GM18508 (cell line): ENCODE results near the gene HS2ST1.
"Not testable (repeated sequence)": the region's sequence is repeated elsewhere in the genome, so short reads cannot be mapped to it uniquely, and the experiment has no call there.

Source experiments
- ATAC-seq: cut with Tn5 transposase; IDR thresholded peaks from one replicate; pipeline ENCODE4 v1.9.1; 2021; ENCODE audit warnings: moderate number of reproducible peaks; ENCODE audit not compliant: insufficient read depth, unreplicated experiment

Gene HS2ST1

GRCh38 chr1:86924324-86924960, 10.0 kb downstream of the HS2ST1 start:
- ATAC-seq, result no peak

- ATAC-seq, result no peak
Measured at GRCh38 chr1:86925742-86926141, 11.3 kb downstream of the HS2ST1 start.

- ATAC-seq, result no peak
Measured at GRCh38 chr1:86926883-86927282, 12.4 kb downstream of the HS2ST1 start.

GRCh38 chr1:86928819-86929218, 14.4 kb downstream of the HS2ST1 start:
- no peak for ATAC-seq

GRCh38 chr1:86933051-86933450, 18.6 kb downstream of the HS2ST1 start:
- ATAC-seq, result no peak

GRCh38 chr1:86933562-86934377, 19.3 kb downstream of the HS2ST1 start:
- ATAC-seq, result no peak

- no peak for ATAC-seq
Measured at GRCh38 chr1:86938450-86938849, 24.0 kb downstream of the HS2ST1 start.

- ATAC-seq, result no peak
Measured at GRCh38 chr1:86938855-86939254, 24.4 kb downstream of the HS2ST1 start.

- ATAC-seq, result no peak
Measured at GRCh38 chr1:86939406-86939805, 25.0 kb downstream of the HS2ST1 start.

GRCh38 chr1:86940599-86940998, 26.2 kb downstream of the HS2ST1 start:
- no peak for ATAC-seq

GRCh38 chr1:86942042-86942441, 27.6 kb downstream of the HS2ST1 start:
- no peak for ATAC-seq

- ATAC-seq, result no peak
Measured at GRCh38 chr1:86942743-86943142, 28.3 kb downstream of the HS2ST1 start.

- ATAC-seq, result no peak
Measured at GRCh38 chr1:86948212-86948611, 33.8 kb downstream of the HS2ST1 start.

GRCh38 chr1:86950712-86951419, 36.4 kb downstream of the HS2ST1 start:
- no peak for ATAC-seq

- no peak for ATAC-seq
Measured at GRCh38 chr1:86951430-86951829, 37.0 kb downstream of the HS2ST1 start.

- no peak for ATAC-seq
Measured at GRCh38 chr1:86953167-86953566, 38.7 kb downstream of the HS2ST1 start.

- ATAC-seq, result no peak
Measured at GRCh38 chr1:86955678-86956077, 41.2 kb downstream of the HS2ST1 start.

- ATAC-seq, result no peak
Measured at GRCh38 chr1:86956221-86956620, 41.8 kb downstream of the HS2ST1 start.

- ATAC-seq, result no peak
Measured at GRCh38 chr1:86957221-86957620, 42.8 kb downstream of the HS2ST1 start.

GRCh38 chr1:86960548-86960947, 46.1 kb downstream of the HS2ST1 start:
- no peak for ATAC-seq

GRCh38 chr1:86963841-86964240, 49.4 kb downstream of the HS2ST1 start:
- ATAC-seq, result not testable (repeated sequence)
